ELR (cell line): ENCODE data around the gene ZNF213.
"Not testable (repeated sequence)": the region's sequence is repeated elsewhere in the genome, so short reads cannot be mapped to it uniquely, and the experiment has no call there.

Experiments
- DNase-seq: peaks from one replicate; pipeline ENCODE4 v3.0.0-alpha.2; 2015; ENCODE audit warnings: low read depth

The ZNF213 gene

GRCh38 chr16:3129137-3130131, 5.4 kb upstream of the ZNF213 start:
- DNase-seq, result peak; percentile 83

GRCh38 chr16:3131755-3132377, 3.0 kb upstream of the ZNF213 start:
- peak; percentile 63 for DNase-seq

GRCh38 chr16:3133844-3134243, 985 bp upstream of the ZNF213 start:
- no peak for DNase-seq

- DNase-seq, result no peak
Measured at GRCh38 chr16:3135126-3135715, 392 bp downstream of the ZNF213 start.

GRCh38 chr16:3137267-3137666, 2.4 kb downstream of the ZNF213 start:
- DNase-seq, result no peak

- DNase-seq, result no peak
Measured at GRCh38 chr16:3138342-3138741, 3.5 kb downstream of the ZNF213 start.

GRCh38 chr16:3138823-3139426, 4.1 kb downstream of the ZNF213 start:
- no peak for DNase-seq

GRCh38 chr16:3139561-3139960, 4.7 kb downstream of the ZNF213 start:
- DNase-seq, result not testable (repeated sequence)

- DNase-seq, result no peak
Measured at GRCh38 chr16:3140603-3141427, 6.0 kb downstream of the ZNF213 start.

GRCh38 chr16:3141781-3142311, 7.0 kb downstream of the ZNF213 start:
- DNase-seq, result no peak

GRCh38 chr16:3142327-3142726, 7.5 kb downstream of the ZNF213 start:
- DNase-seq, result no peak

GRCh38 chr16:3142770-3143169, 7.9 kb downstream of the ZNF213 start:
- DNase-seq, result no peak

GRCh38 chr16:3143189-3143588, 8.4 kb downstream of the ZNF213 start:
- no peak for DNase-seq

- DNase-seq, result no peak
Measured at GRCh38 chr16:3143598-3144320, 8.9 kb downstream of the ZNF213 start.

- DNase-seq, result no peak
Measured at GRCh38 chr16:3144321-3144983, 9.6 kb downstream of the ZNF213 start.

- no peak for DNase-seq
Measured at GRCh38 chr16:3145151-3145550, 10.3 kb downstream of the ZNF213 start.

- DNase-seq, result no peak
Measured at GRCh38 chr16:3145660-3146059, 10.8 kb downstream of the ZNF213 start.

- DNase-seq, result no peak
Measured at GRCh38 chr16:3147046-3147756, 12.4 kb downstream of the ZNF213 start.

- DNase-seq, result no peak
Measured at GRCh38 chr16:3147757-3148104, 12.9 kb downstream of the ZNF213 start.
